GM21825 (cell line): ENCODE results near the gene SCRN2.
A peak's percentile ranks its signal among the peaks of the same experiment; 100 is the strongest.

ENCODE experiments used
- ATAC-seq: cut with Tn5 transposase; IDR thresholded peaks from one replicate; pipeline ENCODE4 v1.9.1; 2021; ENCODE audit warnings: mild to moderate bottlenecking, moderate library complexity; ENCODE audit not compliant: unreplicated experiment

The SCRN2 gene

DNA sequence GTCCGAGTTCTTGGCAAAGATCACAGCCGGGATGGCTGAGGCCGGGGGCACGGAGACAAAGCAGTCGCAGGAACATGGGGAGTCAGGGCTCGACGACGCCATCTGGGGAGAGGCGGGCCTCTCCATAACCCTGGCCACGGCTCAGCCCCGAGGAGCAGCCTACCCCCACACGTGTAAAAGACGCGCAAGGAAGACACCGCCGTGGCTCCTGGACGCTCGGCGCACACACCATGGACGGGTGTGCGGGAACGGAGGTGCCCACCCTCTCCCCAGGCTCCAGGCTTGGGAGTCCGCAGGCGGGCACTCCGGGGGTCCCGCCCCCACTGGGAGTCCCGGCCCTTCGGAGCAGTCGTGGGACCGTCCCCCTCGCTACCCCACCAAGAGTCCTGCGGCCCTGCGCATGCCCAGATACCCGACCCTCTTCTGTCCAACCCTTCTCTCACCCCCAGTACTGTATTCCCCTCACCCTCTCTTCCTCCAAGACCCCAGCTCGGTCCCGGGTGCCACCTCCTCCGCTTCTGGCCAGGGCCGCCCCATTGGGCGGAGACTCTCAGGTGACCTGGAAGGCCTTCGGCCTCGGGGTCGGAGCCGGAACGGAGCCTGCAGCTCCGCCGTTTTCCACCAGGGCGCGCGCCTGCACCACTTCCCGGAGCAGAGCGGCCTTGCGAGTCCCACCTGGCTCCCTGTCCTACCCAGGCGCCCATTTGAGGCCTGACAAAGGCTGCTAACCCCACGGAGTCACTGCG is at the start of gene SCRN2:
TSS of gene SCRN2 (minus strand) at position 532 of the 746 bp plus-strand sequence. CDS start at position 102, 430 bp downstream.
- ATAC-seq = peak; percentile 65

GRCh38 chr17:47889734-47890529 is 48.9 kb upstream of the SCRN2 start:
- ATAC-seq = no peak

- no peak for ATAC-seq
Measured at GRCh38 chr17:47888293-47888692, 47.2 kb upstream of the SCRN2 start.

- no peak for ATAC-seq
Measured at GRCh38 chr17:47884905-47885730, 44.0 kb upstream of the SCRN2 start.

DNA sequence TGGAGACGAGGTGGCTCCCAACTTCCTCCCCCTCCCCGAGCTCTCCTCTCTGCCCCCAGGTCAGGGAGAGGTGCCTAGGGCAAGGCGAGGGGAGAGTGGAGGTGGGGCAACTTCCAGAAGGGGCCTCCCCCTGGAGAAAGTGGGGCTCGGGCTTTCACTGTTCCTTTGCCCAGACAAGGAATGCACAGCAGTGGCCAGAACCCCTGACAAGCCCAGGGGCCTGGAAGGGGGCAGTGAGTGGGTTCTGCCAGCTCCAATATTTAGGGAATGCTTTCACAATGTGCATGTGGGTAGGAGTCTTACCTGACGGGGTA is 43.3 kb upstream of the SCRN2 start:
- no peak for ATAC-seq

DNA sequence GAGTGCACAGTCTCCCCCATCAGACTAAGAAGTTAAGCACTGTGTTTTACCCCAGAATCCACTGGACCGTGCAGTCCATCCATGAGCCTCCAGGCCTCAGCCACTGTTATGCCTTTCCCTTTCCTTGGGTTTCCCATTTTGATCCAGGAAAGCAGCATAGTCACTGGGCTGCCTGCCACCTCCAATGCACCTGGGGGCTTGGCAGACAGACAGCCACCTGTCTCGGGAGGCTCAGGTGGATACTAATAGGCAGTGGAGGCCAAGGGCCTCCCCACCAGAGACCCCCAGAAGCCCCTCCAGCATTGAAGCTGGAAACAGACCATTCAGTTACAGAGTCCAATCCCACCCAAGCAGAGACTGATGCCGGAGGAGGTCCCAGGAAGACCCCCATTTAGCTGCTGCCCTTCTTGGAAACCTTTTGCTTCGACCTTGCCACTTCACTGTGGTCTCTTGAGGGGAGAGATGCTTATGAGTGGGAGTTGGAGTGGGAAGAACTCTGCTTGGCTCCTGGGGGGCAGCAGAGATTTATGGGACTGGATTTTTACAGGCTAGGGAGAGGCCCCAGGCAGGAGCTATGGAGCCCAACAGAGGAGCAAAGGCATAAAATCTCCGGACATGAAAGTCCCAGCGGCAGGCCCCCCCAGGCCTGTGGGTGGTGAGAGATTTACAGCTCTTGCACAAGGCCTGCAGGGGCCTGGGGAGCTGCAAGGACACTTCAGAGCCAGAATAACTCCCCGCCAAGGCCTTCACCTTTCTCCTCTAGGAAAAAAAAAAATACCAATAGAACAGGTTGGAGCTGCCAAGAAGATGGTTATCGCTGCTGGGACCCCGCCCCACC is 42.7 kb upstream of the SCRN2 start:
- no peak for ATAC-seq

DNA sequence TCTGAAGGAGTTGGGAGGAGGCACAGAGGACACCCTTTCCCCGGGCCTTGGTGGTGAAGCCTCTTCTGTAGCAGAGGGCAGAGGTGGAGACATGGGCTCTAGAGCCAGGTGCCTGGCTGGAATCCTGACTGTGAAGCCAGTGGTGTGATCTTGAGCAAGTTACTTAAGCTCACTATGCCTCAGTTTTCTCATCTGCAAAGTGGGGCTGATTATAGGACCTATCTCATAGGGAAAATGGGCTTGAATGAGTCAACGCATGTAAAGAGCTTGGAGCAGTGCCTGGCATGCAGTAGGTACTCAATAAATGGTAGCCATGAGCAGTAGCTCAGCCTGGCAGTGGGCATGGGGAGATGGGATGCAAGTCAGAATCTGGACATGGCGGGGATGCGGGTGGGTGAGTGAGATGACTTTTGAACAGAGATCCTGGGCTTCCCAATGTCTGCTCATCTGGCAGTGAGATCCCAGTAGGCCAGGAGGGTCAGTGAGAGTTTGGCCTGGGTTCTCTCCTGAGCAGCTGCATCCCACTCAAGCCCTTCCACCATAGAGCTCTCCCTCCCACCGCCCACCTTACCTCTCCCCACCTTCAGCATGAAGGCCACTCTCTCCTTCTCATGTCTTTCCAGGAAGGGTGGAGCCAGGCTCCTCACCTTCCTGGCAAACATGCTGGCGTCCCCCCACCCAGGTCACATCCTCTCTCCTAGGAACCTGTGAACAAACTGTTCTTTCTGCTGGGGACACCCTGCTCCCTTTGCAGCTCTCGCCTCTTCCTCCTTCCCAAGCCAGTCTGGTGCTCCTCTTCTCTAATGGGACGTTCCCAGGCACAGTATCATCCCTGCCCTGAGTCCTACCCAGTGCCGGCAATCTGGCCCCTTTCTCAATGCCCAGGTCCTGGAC is 41.9 kb upstream of the SCRN2 start:
- ATAC-seq = no peak

DNA sequence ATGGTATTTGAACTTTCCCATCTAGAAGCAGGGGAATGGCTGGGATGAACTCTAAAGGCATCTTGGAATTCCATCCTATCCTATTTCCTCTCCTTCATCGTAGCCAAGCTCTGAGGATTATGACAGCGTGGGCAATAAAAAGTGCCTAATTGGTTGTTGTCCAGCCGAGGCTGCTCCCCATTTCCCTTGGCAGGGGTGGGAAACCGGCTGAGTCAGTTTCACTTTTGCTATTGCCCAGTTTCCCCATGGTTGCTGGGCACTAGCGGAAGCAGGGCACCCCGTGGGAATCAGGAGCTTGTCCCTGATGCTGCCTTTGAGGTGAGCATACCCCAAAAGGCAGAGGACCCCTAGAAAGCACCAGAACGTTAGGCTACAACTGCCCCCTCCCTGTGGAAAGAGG is 41.2 kb upstream of the SCRN2 start:
- no peak for ATAC-seq

DNA sequence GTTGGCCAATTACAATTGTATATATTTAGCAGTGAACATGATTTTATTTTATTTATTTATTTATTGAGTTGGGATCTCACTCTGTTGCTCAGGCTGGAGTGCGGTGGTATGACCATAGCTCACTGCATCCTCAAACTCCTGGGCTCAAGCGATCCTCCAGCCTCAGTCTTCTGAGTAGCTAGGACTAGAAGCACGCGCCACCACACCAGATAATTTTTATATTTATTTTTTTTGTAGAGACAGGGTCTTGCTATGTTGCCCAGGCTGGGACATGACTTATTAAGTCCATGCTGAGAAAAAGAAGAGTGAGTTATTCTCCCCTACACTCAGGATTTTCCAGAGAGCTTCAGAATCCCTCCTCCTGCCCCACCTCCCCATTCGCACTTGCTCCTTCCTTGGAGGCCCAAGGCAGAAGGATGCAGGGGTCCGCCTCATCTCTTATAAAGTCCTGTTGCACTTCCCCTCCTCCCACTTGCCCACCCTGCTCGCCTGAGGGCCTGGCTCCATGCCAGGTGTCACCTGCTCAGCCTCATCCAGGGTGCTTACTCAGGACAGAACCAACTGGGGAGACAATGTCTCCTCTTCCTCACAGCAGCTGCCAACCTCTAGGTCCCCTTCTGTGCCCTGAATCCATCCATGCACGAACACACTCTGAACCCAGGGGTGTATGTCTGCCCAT is 38.8 kb upstream of the SCRN2 start:
- ATAC-seq = no peak

- ATAC-seq = no peak
Measured at GRCh38 chr17:47879028-47879585, 38.0 kb upstream of the SCRN2 start.

DNA sequence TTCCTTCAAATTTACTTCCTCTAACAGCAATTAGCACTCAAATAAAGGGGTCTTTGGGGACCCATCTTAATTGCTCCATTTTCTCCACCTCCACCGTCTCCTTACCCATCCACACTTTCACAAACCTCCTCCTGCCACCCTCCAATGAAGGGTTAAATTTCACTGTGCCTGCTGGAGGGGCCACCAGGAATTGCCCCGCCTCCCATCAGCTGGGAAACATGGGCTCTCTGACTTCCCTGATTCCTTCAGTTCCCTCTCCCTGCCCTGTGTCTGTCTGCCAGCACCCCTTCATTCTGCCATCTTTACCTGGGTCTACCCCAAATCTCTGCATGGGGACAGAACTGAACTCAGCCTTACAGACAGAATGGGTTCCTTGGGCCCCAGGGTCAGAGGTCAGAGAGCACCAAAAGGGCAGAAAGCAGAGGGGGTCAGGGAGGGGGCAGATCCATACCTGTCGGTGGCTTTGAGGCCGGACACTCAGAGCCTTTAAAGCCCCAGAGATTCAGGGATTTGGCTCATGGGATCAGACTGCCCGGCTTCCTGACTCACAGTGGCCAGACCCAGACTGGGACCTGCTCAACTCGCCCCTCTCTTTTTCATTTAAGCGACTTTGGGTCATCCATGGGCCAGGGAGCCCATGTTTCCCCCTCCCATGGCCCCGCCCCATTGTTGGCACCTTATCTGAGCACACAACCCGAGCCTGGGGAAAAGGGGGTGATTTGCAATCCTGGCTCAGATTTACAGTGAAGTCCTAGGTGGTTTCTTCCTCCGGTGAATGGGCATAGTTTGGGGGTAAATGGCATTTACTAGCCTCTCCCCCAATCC is 37.3 kb upstream of the SCRN2 start:
- no peak for ATAC-seq

GRCh38 chr17:47877368-47878034 is 36.4 kb upstream of the SCRN2 start:
- ATAC-seq = no peak

DNA sequence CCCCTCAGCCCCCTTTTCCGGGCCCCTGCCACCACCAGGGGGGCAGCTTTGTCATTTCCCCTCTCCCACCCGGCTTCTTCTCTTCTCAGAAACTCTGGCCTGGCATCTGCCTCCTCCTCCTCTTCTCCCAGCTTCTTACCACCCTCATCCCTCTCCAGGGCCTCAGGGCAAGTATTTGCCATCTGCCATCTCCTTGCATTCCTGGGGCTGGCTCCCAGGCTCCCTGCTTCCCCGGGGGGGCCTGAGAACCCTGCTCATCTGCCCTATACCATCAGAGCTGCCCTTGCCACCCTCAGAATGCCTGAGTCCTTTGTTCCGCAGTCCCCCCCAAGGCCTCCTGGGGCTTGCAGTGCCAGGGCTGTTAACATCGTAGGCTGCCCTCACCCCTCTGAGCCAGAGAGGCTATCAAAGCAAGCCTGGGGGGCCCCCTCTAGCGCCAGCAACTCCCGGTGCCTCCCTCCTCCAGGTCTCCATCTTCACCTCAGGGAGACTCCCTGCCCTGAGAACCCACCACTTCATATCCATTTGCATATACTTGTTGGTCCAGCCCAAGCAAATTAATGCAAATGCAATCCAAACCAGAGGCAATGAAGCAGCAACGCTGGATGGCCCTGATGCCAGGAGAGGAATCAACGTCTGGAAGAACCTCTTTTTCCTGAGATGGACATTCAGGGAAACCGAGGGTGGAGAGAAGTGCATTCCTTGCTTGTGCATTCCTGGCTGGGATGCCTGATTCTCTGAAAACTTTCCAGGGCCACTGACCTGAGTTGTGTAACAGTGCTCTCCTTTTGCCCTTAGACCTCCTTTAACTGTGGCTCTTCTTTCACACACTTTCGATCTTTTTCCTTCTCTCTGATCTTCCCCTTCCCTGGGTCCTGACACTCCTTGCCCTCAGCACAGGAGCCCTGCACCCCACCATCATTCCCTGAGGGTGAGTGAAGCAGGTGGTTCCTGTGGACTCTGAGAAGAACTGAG is 34.2 kb upstream of the SCRN2 start:
- no peak for ATAC-seq

DNA sequence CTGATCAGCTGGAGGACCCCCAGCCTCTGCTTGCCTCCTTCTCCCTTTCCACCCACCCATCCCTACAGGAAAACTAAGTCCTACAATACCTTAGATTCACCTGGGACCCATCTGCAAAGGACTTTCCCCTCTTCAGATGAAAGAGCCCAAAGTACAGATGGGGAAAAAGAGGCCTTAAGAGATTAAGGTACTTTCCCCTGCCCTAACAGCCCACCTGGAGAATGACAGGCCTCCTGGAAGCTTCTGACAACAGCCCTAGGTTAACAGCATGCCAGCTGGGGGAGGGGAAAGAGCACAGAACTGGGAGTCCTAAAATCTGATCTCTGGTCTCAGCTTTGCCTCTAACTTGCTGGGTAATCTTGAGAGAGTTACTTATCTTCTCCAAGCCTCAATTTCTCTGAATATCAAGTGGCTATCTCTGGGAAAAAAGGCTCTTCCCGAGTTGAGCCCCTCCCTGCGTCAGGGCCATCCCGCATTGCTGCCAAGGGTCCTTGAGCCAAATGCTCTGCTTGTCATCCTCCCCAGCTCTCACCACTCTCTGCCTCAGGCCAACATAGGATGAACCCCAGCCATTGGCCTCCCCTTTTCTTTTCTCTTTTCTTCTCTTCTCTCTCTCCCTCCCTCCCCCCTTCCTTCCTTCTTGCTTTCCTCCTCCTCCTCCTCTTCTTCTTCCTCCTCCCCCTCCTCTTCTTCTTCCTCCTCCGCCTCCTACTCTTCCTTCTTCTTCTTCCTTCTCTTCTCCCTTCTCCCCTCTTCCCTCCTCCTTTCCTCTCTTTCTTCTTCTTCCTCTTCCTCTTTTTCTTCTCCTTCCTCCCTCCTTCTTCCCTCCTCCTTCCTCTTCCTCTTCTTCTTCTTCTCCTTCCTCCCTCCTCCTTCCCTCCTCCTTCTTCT is 32.4 kb upstream of the SCRN2 start:
- no peak for ATAC-seq

GRCh38 chr17:47872651-47873161 is 31.6 kb upstream of the SCRN2 start:
- ATAC-seq = no peak
